Keratinocyte (primary cell): ENCODE measurements around the gene TUSC7. TPM values are rescaled to one million over a fixed set of nuclear protein-coding genes. Genes with fewer than 3 reads are reported as not detected.

Source experiments
- DNase-seq: peaks from one replicate; pipeline ENCODE4 v3.0.0-alpha.2; 2011; ENCODE audit warnings: low read depth, missing footprints, low spot score
- FAIRE-seq: peaks from 2 replicates; lab custom pipeline; 2011; peaks lifted over from hg19 to GRCh38; lab: Jason Lieb, UNC
- H2AFZ ChIP-seq: 2 replicates; pipeline ENCODE4 v1.6.0; 2012; ENCODE audit warnings: low read length, control low read depth, inconsistent platforms; ENCODE audit not compliant: control insufficient read depth
- H3K27ac ChIP-seq: 2 replicates; pipeline ENCODE4 v1.5.1; 2011; ENCODE audit warnings: low read length; ENCODE audit not compliant: control insufficient read depth, insufficient read depth
- H3K27me3 ChIP-seq: 3 replicates; pipeline ENCODE4 v1.6.0; 2011; ENCODE audit warnings: low read length; ENCODE audit not compliant: control insufficient read depth, insufficient read depth; ENCODE audit errors: extremely low read depth
- H3K36me3 ChIP-seq, 2 experiments: 2 replicates in 1 of 2; 3 replicates in 1 of 2; pipeline ENCODE4 v1.5.1; 2011; ENCODE audit warnings: low read length in 2 of 2, mild to moderate bottlenecking in 1 of 2; ENCODE audit not compliant: control insufficient read depth in 2 of 2, insufficient read depth in 2 of 2; ENCODE audit errors: extremely low read depth in 1 of 2
- H3K4me1 ChIP-seq: 3 replicates; pipeline ENCODE4 v1.5.1; 2011; ENCODE audit warnings: low read length; ENCODE audit not compliant: control insufficient read depth, insufficient read depth; ENCODE audit errors: extremely low read depth
- H3K4me2 ChIP-seq: 3 replicates; pipeline ENCODE4 v1.6.0; 2011; ENCODE audit warnings: low read depth, low read length; ENCODE audit not compliant: control insufficient read depth, insufficient read depth; ENCODE audit errors: extremely low read depth
- H3K4me3 ChIP-seq, 3 experiments: fragments of 200-600 bp in 1 of 3; sonication (generic) in 1 of 3; 2 replicates in 2 of 3; 3 replicates in 1 of 3; pipeline ENCODE4 v1.5.1; 2011 to 2016; ENCODE audit warnings: low read length in 3 of 3, mild to moderate bottlenecking in 3 of 3, control low read depth in 2 of 3, inconsistent platforms in 1 of 3, low read depth in 1 of 3, mixed read lengths in 1 of 3, mixed run types in 1 of 3, moderate library complexity in 1 of 3; ENCODE audit not compliant: control insufficient read depth in 2 of 3, insufficient read depth in 2 of 3; ENCODE audit errors: extremely low read depth in 1 of 3
- H3K79me2 ChIP-seq: 2 replicates; pipeline ENCODE4 v1.6.0; 2012; ENCODE audit warnings: low read length; ENCODE audit not compliant: control insufficient read depth, insufficient read depth
- H3K9ac ChIP-seq: 3 replicates; pipeline ENCODE4 v1.6.0; 2011; ENCODE audit warnings: low read length; ENCODE audit not compliant: control insufficient read depth, insufficient read depth; ENCODE audit errors: extremely low read depth
- H3K9me1 ChIP-seq: 3 replicates; pipeline ENCODE4 v1.6.0; 2011; ENCODE audit warnings: low read length; ENCODE audit not compliant: control insufficient read depth, insufficient read depth; ENCODE audit errors: extremely low read depth
- H3K9me3 ChIP-seq: 2 replicates; pipeline ENCODE4 v1.5.1; 2012; ENCODE audit warnings: low read depth, low read length; ENCODE audit not compliant: control insufficient read depth
- H4K20me1 ChIP-seq: 3 replicates; pipeline ENCODE4 v1.6.0; 2011; ENCODE audit warnings: low read length; ENCODE audit not compliant: control insufficient read depth, insufficient read depth; ENCODE audit errors: extremely low read depth
- EZH2 ChIP-seq: IDR thresholded peaks from one replicate; pipeline ENCODE4 v1.6.1; 2012; ENCODE audit warnings: inconsistent platforms, mild to moderate bottlenecking, low read length, moderate library complexity
- dilution Hi-C: fragments of 300-500 bp; cut with MboI; formaldehyde crosslinking; loops from one replicate; pipeline ENCODE4 v1.7.0; 2020; ENCODE audit warnings: low sequenced_read_pairs; ENCODE audit not compliant: extremely low pct_ligation_motif_present
- polyA plus RNA-seq, 5 experiments: library from polyadenylated mRNA; depleted of rRNA in 3 of 5; stranded (reverse) in 3 of 5; stranded (forward) in 1 of 5; unstranded in 1 of 5; fragments of >200 nt; gene quantifications; 1 replicate in 1 of 5; 2 replicates in 3 of 5; 3 replicates in 1 of 5; pipeline versions ENCODE4 v1.2.1 to v1.2.3, GENCODE V29; 2011 to 2012; ENCODE audit warnings: missing spikeins in 2 of 5, low read depth in 1 of 5, low replicate concordance in 1 of 5
- TF ChIP-seq, protein P1 (sequence below), 3 experiments: IDR thresholded peaks in 1 of 3; conservative IDR thresholded peaks in 1 of 3; optimal IDR thresholded peaks in 1 of 3; 2 replicates in 2 of 3; 3 replicates in 1 of 3; pipeline versions ENCODE3 to v1.5.1; 2011; ENCODE audit warnings: low read length in 3 of 3, mild to moderate bottlenecking in 3 of 3, moderate library complexity in 2 of 3, control low read depth in 1 of 3, inconsistent platforms in 1 of 3; ENCODE audit not compliant: insufficient read depth in 2 of 3; ENCODE audit errors: extremely low read depth in 1 of 3

The TUSC7 gene
- polyA plus RNA-seq, 1 donor (not counting 4 experiments of a cell fraction or from before 2014, with no cell fraction given) = not detected

DNA sequence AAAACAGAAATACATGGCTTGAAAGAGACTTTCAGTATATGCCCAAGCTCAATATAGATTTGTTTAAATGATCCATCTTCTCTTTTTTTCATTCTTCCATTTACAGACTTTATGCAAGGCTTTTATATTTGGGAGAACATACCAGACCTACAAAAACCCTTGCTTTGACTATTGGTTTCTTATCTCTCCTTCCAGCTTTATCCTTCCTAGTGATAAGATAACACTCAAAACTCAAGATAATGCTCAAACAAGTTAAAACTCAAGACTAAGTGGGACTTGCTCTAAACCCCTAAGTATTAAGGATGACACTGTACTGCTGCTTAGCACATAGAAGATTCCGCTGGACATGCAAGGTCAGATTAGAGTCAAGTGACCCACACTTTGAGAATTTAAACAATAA is 8.0 kb downstream of the TUSC7 start:
- no peak overlapping the region for H3K4me2 ChIP-seq
- DNase-seq = no peak
- H3K79me2 ChIP-seq = no peaks in the 10 kb centered on the region

DNA sequence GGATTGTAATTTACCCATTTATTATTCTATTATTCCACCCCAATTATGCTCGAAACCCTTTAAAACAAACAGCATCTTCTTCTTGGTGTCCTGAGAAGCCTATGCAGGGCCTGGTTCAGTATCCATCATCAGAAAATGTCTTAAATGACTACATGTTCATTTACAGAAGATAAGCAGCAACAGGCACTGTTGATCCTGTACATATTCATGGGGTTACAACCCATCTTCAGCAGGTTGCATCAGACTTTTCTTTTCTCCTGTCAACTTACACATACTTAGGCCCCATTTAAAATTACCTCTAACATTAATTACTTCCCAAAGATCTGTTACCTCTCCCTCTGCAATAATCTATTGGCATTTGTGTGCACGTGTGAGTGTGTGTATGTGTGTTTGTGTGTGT is 18.9 kb downstream of the TUSC7 start:
- Histone ChIP-seq H3K9ac (no peak overlapping the region), H3K9me3 (no peaks in the 10 kb centered on the region), H3K79me2 (no peaks in the 10 kb centered on the region), H3K4me3 (no peak overlapping the region), H3K4me1 (no peaks in the 10 kb centered on the region), H3K36me3 (no peaks in the 10 kb centered on the region), H3K27me3 (no peaks in the 10 kb centered on the region), H3K9me1 (no peaks in the 10 kb centered on the region), H3K27ac (no peak overlapping the region), H2AFZ (no peak overlapping the region), H3K4me2 (no peak overlapping the region), H4K20me1 (no peaks in the 10 kb centered on the region)
- dilution Hi-C loops = loop anchor here (25.0 kb wide), 1 partner anchor 116 kb away; no protein-coding TSS in a partner anchor
- DNase-seq (no peak), FAIRE-seq (no peak)
- TF ChIP-seq EZH2 = no peak
- TF ChIP-seq, protein P1, sequence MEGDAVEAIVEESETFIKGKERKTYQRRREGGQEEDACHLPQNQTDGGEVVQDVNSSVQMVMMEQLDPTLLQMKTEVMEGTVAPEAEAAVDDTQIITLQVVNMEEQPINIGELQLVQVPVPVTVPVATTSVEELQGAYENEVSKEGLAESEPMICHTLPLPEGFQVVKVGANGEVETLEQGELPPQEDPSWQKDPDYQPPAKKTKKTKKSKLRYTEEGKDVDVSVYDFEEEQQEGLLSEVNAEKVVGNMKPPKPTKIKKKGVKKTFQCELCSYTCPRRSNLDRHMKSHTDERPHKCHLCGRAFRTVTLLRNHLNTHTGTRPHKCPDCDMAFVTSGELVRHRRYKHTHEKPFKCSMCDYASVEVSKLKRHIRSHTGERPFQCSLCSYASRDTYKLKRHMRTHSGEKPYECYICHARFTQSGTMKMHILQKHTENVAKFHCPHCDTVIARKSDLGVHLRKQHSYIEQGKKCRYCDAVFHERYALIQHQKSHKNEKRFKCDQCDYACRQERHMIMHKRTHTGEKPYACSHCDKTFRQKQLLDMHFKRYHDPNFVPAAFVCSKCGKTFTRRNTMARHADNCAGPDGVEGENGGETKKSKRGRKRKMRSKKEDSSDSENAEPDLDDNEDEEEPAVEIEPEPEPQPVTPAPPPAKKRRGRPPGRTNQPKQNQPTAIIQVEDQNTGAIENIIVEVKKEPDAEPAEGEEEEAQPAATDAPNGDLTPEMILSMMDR (optimal IDR thresholded peaks at IDR 0.05 in 1 of 3, IDR thresholded peaks at IDR 0.05 in 1 of 3, conservative IDR thresholded peaks at IDR 0.05 in 1 of 3; ENCODE audit: extremely low read depth in 1 of 3, insufficient read depth in 2 of 3, low read length in 3 of 3) = no peak

More for the DNA sequence above, 8.0 kb downstream of the TUSC7 start:
- dilution Hi-C loops = no loop called here
- H3K4me3 ChIP-seq = no peak overlapping the region
- no peak overlapping the region for H3K27ac ChIP-seq
- H3K9me1 ChIP-seq = no peaks in the 10 kb centered on the region
- no peak overlapping the region for H2AFZ ChIP-seq
- no peak for FAIRE-seq
- no peaks in the 10 kb centered on the region for H3K36me3 ChIP-seq
- no peaks in the 10 kb centered on the region for H3K4me1 ChIP-seq
- no peaks in the 10 kb centered on the region for H3K27me3 ChIP-seq
- H3K9ac ChIP-seq = no peak overlapping the region
- no peaks in the 10 kb centered on the region for H4K20me1 ChIP-seq
- no peaks in the 10 kb centered on the region for H3K9me3 ChIP-seq
- TF ChIP-seq, protein P1 (optimal IDR thresholded peaks at IDR 0.05 in 1 of 3, IDR thresholded peaks at IDR 0.05 in 1 of 3, conservative IDR thresholded peaks at IDR 0.05 in 1 of 3; ENCODE audit: extremely low read depth in 1 of 3, insufficient read depth in 2 of 3, low read length in 3 of 3) = no peak
